WTC11 (cell line): ENCODE results near the gene NAV2.

Experiments
- CTCF ChIP-seq: fragments of 200-600 bp; IDR thresholded peaks from 2 replicates; pipeline ENCODE4 v1.8.0; 2022; ENCODE audit warnings: antibody characterized with exemption
- EMX1 ChIP-seq: fragments of 250-450 bp; sonication (Bioruptor Pico); IDR thresholded peaks from 2 replicates; pipeline ENCODE4 v1.8.0; 2021; ENCODE audit warnings: mild to moderate bottlenecking
- ETV6 ChIP-seq: sonication (generic); formaldehyde crosslinking; IDR thresholded peaks from 2 replicates; pipeline ENCODE4 v1.8.1; 2022; ENCODE audit warnings: mild to moderate bottlenecking, missing genetic modification reagents
- JUN ChIP-seq: sonication (generic); formaldehyde crosslinking; IDR thresholded peaks from 2 replicates; pipeline ENCODE4 v1.8.0; 2023; ENCODE audit warnings: mild to moderate bottlenecking, missing genetic modification reagents
- KAT7 ChIP-seq: sonication (generic); formaldehyde crosslinking; IDR thresholded peaks from 2 replicates; pipeline ENCODE4 v1.8.1; 2023; ENCODE audit warnings: missing genetic modification reagents, mild to moderate bottlenecking, borderline replicate concordance
- NFE2L1 ChIP-seq: sonication (generic); formaldehyde crosslinking; IDR thresholded peaks from 2 replicates; pipeline ENCODE4 v1.8.1; 2023; ENCODE audit warnings: missing genetic modification reagents
- PRDM15 ChIP-seq: sonication (generic); formaldehyde crosslinking; IDR thresholded peaks from 2 replicates; pipeline ENCODE4 v1.8.0; 2022; ENCODE audit warnings: missing genetic modification reagents
- SMAD3 ChIP-seq: sonication (generic); formaldehyde crosslinking; IDR thresholded peaks from 2 replicates; pipeline ENCODE4 v1.8.0; 2022; ENCODE audit warnings: missing genetic modification reagents, mild to moderate bottlenecking, borderline replicate concordance
- ZNF416 ChIP-seq: fragments of 250-450 bp; sonication (Bioruptor Pico); IDR thresholded peaks from 2 replicates; pipeline ENCODE4 v1.9.0; 2021; ENCODE audit warnings: mild to moderate bottlenecking, inconsistent platforms
- TF ChIP-seq, protein P1 (sequence below): sonication (generic); formaldehyde crosslinking; IDR thresholded peaks from 2 replicates; pipeline ENCODE4 v1.8.0; 2023; ENCODE audit warnings: missing genetic modification reagents
- TF ChIP-seq, protein P2 (sequence below): sonication (generic); formaldehyde crosslinking; IDR thresholded peaks from 2 replicates; pipeline ENCODE4 v1.8.1; 2022; ENCODE audit warnings: low read depth, mild to moderate bottlenecking, moderate library complexity, missing genetic modification reagents, borderline replicate concordance
- TF ChIP-seq, protein P3 (sequence below): sonication (generic); formaldehyde crosslinking; IDR thresholded peaks from 2 replicates; pipeline ENCODE4 v1.8.0; 2022; ENCODE audit warnings: mild to moderate bottlenecking, missing genetic modification reagents

DNA sequence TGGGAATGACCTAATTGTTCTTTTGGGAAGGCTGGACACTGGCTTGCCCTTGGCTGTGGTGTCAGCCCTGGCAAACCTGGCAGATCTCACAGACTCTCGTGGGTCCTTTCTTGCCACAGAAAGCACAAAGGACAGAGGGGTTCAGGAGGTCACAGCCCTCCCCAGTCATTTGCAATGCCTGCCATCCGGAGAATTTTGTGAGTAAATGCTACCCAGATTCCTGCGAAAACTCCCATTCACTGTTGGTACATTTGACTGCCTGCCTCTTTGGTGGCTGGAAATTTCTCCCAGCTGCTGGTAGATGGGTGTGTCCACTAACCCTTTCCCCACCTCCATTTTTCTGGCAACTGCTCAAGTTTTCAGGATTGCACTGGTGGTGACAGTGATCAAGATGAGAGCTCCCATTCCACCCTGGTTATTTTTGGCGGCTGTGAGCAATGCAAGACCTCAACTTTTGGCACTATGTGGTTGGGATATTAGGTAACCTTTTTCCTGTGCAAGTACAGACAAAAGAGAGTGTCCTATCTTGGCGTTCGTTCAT, 155.7 kb downstream of the NAV2 start:
- TF ChIP-seq, protein P1, sequence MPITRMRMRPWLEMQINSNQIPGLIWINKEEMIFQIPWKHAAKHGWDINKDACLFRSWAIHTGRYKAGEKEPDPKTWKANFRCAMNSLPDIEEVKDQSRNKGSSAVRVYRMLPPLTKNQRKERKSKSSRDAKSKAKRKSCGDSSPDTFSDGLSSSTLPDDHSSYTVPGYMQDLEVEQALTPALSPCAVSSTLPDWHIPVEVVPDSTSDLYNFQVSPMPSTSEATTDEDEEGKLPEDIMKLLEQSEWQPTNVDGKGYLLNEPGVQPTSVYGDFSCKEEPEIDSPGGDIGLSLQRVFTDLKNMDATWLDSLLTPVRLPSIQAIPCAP (CRISPR knock-in tag), result no peak
- TF ChIP-seq, protein P2, sequence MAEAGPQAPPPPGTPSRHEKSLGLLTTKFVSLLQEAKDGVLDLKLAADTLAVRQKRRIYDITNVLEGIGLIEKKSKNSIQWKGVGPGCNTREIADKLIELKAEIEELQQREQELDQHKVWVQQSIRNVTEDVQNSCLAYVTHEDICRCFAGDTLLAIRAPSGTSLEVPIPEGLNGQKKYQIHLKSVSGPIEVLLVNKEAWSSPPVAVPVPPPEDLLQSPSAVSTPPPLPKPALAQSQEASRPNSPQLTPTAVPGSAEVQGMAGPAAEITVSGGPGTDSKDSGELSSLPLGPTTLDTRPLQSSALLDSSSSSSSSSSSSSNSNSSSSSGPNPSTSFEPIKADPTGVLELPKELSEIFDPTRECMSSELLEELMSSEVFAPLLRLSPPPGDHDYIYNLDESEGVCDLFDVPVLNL (CRISPR knock-in tag), result no peak
- TF ChIP-seq SMAD3 (no peak), KAT7 (no peak), ZNF416 (CRISPR knock-in tag) (no peak), CTCF (no peak), NFE2L1 (CRISPR knock-in tag) (no peak), ETV6 (CRISPR knock-in tag) (no peak), JUN (no peak), PRDM15 (no peak), EMX1 (no peak)
- TF ChIP-seq, protein P3, sequence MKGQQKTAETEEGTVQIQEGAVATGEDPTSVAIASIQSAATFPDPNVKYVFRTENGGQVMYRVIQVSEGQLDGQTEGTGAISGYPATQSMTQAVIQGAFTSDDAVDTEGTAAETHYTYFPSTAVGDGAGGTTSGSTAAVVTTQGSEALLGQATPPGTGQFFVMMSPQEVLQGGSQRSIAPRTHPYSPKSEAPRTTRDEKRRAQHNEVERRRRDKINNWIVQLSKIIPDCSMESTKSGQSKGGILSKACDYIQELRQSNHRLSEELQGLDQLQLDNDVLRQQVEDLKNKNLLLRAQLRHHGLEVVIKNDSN, result no peak
